Mammary epithelial cell (primary cell): Measurements from ENCODE around the gene PRRT1B.

Experiments used
- CTCF ChIP-seq, 2 donors: IDR thresholded peaks in 1 of 2; conservative IDR thresholded peaks in 1 of 2; 2 replicates each; pipeline ENCODE4 v1.5.1; 2011 to 2012; ENCODE audit warnings: inconsistent platforms in 2 of 2, low read length in 2 of 2, mild to moderate bottlenecking in 2 of 2, control low read depth in 1 of 2, low read depth in 1 of 2; ENCODE audit not compliant: insufficient read depth in 1 of 2; ENCODE audit errors: extremely low read depth in 1 of 2
- EZH2 ChIP-seq: IDR thresholded peaks from 2 replicates; pipeline ENCODE4 v1.6.1; 2012; ENCODE audit warnings: low read length, inconsistent platforms, borderline replicate concordance

GRCh38 chr9:131523086-131523388, 22.3 kb upstream of the PRRT1B start:
- TF ChIP-seq CTCF (conservative IDR thresholded peaks at IDR 0.05 in 1 of 2, IDR thresholded peaks at IDR 0.05 in 1 of 2; ENCODE audit: extremely low read depth in 1 of 2, insufficient read depth in 1 of 2, low read depth in 1 of 2, low read length in 2 of 2) (no peak), EZH2 (no peak)
